Measurements from ENCODE around the gene DNASE1.

DNA sequence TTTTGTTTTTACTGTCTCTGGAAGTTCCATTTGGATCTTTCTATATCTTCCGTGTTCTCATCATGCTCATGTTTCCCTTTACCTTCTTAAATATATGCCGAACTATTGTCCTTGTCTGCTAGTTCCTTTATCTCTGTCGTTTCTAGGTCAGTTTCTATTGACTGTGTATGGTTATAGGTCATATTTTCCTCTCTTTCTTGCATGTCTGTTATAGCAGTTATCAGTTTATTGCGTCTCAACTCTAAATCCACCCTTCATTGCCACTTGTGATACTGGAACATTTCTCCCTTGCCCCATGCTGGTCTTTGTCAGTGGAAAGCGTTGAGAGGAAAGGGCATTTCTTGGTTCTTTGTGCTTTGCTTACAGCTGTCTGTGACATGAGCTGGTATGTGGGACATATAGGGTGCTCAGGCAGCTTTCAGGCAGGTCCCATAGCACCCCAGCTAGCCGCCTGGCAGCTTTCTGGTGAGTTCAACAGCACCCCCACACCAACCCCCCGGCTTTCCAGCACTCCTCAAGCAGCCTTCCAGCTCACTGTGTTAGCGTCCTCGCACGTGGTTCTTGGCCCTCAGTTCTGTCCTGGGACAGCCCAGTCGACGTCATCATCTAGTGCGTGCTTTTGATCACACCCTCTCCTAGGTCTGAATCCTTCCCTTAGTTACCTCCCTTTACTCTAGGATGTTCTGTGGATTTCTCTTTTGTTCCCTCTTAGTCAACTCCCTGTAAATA is 15.4 kb upstream of the DNASE1 start:
- TF ChIP-seq, protein P1, sequence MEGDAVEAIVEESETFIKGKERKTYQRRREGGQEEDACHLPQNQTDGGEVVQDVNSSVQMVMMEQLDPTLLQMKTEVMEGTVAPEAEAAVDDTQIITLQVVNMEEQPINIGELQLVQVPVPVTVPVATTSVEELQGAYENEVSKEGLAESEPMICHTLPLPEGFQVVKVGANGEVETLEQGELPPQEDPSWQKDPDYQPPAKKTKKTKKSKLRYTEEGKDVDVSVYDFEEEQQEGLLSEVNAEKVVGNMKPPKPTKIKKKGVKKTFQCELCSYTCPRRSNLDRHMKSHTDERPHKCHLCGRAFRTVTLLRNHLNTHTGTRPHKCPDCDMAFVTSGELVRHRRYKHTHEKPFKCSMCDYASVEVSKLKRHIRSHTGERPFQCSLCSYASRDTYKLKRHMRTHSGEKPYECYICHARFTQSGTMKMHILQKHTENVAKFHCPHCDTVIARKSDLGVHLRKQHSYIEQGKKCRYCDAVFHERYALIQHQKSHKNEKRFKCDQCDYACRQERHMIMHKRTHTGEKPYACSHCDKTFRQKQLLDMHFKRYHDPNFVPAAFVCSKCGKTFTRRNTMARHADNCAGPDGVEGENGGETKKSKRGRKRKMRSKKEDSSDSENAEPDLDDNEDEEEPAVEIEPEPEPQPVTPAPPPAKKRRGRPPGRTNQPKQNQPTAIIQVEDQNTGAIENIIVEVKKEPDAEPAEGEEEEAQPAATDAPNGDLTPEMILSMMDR (IDR thresholded peaks at IDR 0.05), result no peak
- TF ChIP-seq POLR2A (IDR thresholded peaks at IDR 0.05), result no peak
